Choroid plexus epithelial cell (primary cell): ENCODE data around the gene METTL21A.

Experiments
- DNase-seq: peaks from one replicate; pipeline ENCODE4 v3.0.0-alpha.2; 2010; ENCODE audit warnings: low read depth
- H3K4me3 ChIP-seq: 2 replicates; pipeline ENCODE4 v1.5.1; 2011; ENCODE audit warnings: low read depth, mild to moderate bottlenecking, control low read depth, low read length, moderate library complexity
- CTCF ChIP-seq: conservative IDR thresholded peaks from 2 replicates; pipeline ENCODE4 v1.5.1; 2011; ENCODE audit warnings: low read depth, mild to moderate bottlenecking, control low read depth, inconsistent platforms, low read length, moderate library complexity

METTL21A gene

GRCh38 chr2:207635468-207636200 is 10.4 kb upstream of the METTL21A start:
- no peak for TF ChIP-seq CTCF
- peak; percentile 63 for DNase-seq
- H3K4me3 ChIP-seq, result no peak overlapping the region

GRCh38 chr2:207633686-207634085 is 8.5 kb upstream of the METTL21A start:
- no peak overlapping the region for H3K4me3 ChIP-seq
- TF ChIP-seq CTCF, result no peak
- no peak for DNase-seq

GRCh38 chr2:207632575-207633493 is 7.6 kb upstream of the METTL21A start:
- no peak overlapping the region for H3K4me3 ChIP-seq
- DNase-seq, result peak; percentile 55
- no peak for TF ChIP-seq CTCF

- no peak overlapping the region for H3K4me3 ChIP-seq
- no peak for DNase-seq
- TF ChIP-seq CTCF, result no peak
Observed at GRCh38 chr2:207630491-207630890, 5.3 kb upstream of the METTL21A start.

- DNase-seq, result no peak
Observed at GRCh38 chr2:207629553-207629952, 4.4 kb upstream of the METTL21A start.

More at GRCh38 chr2:207629553-207629952, 4.4 kb upstream of the METTL21A start:
- no peak for TF ChIP-seq CTCF
- no peak overlapping the region for H3K4me3 ChIP-seq
